Epithelial cell of proximal tubule (primary cell): Measurements from ENCODE around the gene YKT6. TPM values are rescaled to one million over a fixed set of nuclear protein-coding genes. Genes with fewer than 3 reads are reported as not detected.

ENCODE experiments used
- DNase-seq: peaks from one replicate; pipeline ENCODE4 v3.0.0-alpha.2; 2011; ENCODE audit warnings: low read depth
- H3K4me3 ChIP-seq: 2 replicates; pipeline ENCODE4 v1.5.1; 2011; ENCODE audit warnings: low read depth, mild to moderate bottlenecking, low read length
- CTCF ChIP-seq: conservative IDR thresholded peaks from 2 replicates; pipeline ENCODE4 v1.5.1; 2012; ENCODE audit warnings: low read depth, mild to moderate bottlenecking, low read length
- total RNA-seq: library from RNA; depleted of rRNA; stranded (reverse); fragments of >200 nt; gene quantifications from 2 replicates; pipeline ENCODE4 v1.2.3, GENCODE V29; 2015

YKT6 gene
- 79.3 and 111 TPM in 2 replicates for total RNA-seq

- peak; percentile 58 for DNase-seq
- peak; percentile 56 for TF ChIP-seq CTCF
- H3K4me3 ChIP-seq = peak within 1 kb of the TSS; percentile 82
These were observed at the start of gene YKT6 for GRCh38 chr7:44200699-44201461. Gene YKT6, plus strand, starts transcription at chr7:44200978. Its CDS starts 158 bp downstream, at chr7:44201136.

GRCh38 chr7:44151956-44152355 lies 48.8 kb upstream of the YKT6 start:
- TF ChIP-seq CTCF = no peak
- no peak overlapping the region for H3K4me3 ChIP-seq
- DNase-seq = no peak

GRCh38 chr7:44152971-44153947 lies 47.5 kb upstream of the YKT6 start:
- H3K4me3 ChIP-seq = no peak overlapping the region
- TF ChIP-seq CTCF = no peak
- no peak for DNase-seq

- H3K4me3 ChIP-seq = no peak overlapping the region
- no peak for TF ChIP-seq CTCF
- DNase-seq = no peak
These were observed 46.8 kb upstream of the YKT6 start for GRCh38 chr7:44153948-44154335.

GRCh38 chr7:44154703-44155102 lies 46.1 kb upstream of the YKT6 start:
- no peak for TF ChIP-seq CTCF
- DNase-seq = no peak
- H3K4me3 ChIP-seq = no peak overlapping the region

GRCh38 chr7:44155191-44156185 lies 45.3 kb upstream of the YKT6 start:
- DNase-seq = no peak
- H3K4me3 ChIP-seq = no peak overlapping the region
- TF ChIP-seq CTCF = no peak
